Embryonic facial prominence (tissue), 1 donor: Measurements from ENCODE around the gene RBKS.
"Not testable (repeated sequence)": the region's sequence is repeated elsewhere in the genome, so short reads cannot be mapped to it uniquely, and the experiment has no call there.

ENCODE experiments used
- DNase-seq: peaks from one replicate; pipeline ENCODE4 v3.0.0-alpha.2; 2016; ENCODE audit errors: extremely low spot score

The RBKS gene

DNA sequence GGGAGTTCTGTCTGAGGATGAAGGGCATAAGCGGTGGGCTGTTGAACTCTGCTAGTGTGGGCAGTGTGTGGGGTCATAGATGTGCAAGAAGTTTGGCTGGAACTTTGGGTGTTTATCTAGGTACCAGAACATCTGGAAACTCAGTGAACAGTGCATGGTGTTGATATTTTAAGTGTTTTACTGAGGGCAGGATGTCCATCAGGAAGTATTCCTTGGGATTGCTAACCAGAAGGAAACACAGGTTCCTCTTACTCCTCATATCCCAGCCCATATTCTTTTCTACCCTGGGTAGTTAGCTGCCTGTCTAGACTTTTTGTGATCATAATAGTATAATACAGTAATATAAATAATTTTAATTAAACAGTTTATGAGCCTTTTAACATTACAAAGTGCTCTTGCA lies 15.9 kb upstream of the RBKS start:
- no peak for DNase-seq

- no peak for DNase-seq
Measured at GRCh38 chr2:27904405-27904665, 14.1 kb upstream of the RBKS start.

GRCh38 chr2:27903649-27904404 lies 13.6 kb upstream of the RBKS start:
- no peak for DNase-seq

DNA sequence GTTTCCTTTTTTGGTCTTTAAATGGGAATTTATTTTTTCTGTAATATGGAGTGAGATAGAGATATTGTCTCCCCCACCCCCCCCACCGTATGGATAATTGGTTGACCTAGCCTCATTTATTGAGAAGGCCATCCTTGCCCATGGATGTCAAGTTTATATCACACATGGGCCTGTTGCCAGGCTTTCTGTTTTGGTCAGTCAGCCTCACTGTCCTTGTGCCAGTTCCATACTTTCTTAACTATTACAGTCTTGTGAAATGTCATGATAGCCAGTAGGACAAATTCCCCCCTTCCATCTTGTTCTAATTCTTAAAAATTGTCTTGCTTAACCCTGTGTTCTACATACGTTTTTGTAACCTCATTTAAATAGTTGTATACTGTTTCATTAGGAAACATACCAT lies 12.8 kb upstream of the RBKS start:
- DNase-seq = no peak

DNA sequence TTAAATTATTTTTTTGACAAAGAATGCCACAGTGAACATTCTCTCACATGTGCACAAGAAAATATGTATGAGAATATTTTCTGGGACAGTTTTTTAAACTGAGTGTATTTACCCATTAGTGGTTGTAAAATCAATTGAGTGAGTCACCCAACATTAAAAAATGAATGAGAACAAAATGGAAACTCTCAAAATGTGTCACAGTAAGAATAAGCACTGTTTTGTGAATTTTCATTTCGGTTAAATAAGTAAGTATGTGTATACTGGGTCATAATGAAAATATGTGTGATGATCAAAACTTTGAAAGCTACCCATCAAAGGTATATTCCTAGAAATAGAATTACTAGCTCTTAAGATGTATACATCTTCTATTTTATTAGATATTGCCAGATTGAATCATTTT lies 11.9 kb upstream of the RBKS start:
- DNase-seq = no peak

DNA sequence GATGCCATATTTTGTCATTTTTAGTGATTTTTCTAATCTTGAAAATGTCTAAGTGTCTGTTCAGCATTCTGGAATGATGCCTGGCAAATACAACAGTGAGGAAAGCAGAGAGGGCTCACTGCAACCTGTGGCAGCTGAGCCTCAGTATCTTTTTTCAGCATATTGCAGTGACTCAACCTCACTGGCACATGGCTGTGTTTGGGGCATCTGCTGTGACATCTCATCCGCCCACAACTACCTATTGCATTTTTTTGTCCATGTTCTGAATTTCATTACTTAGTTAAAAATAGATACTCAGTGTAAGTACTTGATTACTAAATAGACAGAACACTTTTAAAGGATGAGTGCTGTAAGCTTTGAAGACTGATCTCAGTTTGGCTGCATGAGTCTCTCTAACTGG lies 11.0 kb upstream of the RBKS start:
- DNase-seq = no peak

- no peak for DNase-seq
Measured at GRCh38 chr2:27897717-27898116, 7.5 kb upstream of the RBKS start.

- DNase-seq = no peak
Measured at GRCh38 chr2:27893006-27893405, 2.8 kb upstream of the RBKS start.

DNA sequence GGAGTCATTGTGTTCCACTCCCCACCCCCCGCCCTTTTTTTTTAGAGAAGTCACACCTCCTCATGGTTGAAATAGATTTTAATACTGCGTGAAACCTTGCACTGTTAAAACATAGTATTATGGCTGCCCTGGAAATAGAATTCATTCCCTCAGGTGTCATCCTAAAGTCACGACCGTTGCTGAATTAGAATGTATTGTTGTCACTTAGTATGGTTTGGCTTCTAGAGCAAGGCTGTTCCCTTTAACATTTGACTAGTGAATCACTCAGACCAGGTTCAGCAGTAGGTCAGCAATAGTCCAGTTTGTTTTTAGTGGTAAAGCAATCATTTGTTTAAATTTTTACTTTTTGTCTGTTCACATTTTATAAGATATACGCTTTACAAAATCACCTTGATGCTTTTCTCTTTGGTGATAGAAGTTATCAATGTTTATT lies 1.5 kb upstream of the RBKS start:
- no peak for DNase-seq

GRCh38 chr2:27890924-27891672 lies 911 bp upstream of the RBKS start:
- peak; percentile 81 for DNase-seq

DNA sequence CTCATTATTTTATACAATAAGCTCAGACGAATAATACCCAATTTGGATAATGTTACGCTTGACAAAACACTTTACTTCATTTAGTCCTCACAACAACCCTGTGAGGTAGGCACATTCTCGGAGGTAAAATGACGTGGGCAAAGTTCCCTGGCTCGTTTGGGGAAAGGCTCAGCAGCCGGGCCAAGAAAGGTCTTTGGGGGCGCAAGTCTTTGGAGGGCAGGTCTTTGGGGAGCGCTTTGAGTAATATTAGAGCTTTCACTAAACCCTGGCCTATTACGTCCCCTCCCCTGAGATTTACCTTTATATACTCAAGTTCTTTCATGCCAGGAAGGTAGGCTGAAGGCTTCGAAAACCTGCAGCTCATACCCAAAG lies 427 bp downstream of the RBKS start:
- no peak for DNase-seq

DNA sequence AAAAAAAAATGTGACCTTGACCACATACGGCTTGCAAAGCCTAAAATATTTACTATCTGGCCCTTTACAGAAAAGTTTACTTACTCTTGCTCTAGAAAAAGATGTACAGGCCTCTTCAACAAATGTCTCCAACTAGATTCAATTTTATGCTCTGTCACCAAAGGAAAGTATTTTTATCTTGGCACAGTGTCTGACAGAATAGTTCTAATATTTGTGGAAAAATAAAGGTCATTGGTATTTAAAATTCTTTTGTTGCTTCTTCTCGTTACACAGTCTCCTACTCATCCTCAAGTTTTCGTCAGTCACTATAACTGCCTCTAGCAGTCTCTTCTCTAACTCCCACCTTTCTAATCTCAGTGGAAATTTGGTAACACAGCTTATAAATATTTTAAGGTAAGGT lies 1.4 kb downstream of the RBKS start:
- DNase-seq = no peak

DNA sequence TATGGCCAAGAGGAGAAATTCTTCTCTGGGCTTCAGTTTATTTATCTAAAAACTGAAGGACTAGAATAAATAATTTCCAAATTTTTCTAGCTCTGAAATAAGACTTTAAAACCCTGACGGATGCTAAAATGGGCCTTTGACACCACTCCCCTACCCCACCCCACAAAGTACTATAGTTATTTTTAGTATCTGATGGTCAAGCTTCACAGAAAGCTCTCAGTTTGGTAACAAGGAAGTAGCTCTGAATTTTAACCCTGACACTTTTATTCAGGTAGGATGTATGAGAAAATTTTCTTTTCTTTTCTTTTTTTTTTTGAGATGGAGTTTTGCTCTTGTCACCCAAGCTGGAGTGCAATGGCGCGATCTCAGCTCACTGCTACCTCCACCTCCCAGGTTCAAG lies 2.4 kb downstream of the RBKS start:
- DNase-seq = no peak

DNA sequence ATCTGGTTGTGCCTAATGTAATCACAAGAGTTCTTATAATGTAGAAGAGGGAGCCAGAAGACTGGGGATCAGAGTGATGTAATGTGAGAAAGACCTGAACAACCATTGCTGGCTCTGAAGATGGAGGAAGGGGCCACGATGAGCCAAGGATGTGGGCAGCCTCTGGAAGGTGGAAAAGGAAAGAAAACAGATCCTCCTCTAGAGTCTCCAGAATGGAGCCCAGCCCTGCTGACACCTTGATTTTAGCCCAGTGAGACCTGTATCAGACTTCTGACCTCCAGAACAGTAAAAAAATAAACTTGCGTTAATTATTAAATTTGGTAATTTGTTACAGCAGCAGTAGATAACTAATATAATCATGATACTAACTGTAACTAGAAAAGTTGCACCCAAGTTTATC lies 3.1 kb downstream of the RBKS start:
- DNase-seq = no peak

GRCh38 chr2:27886322-27886721 lies 3.9 kb downstream of the RBKS start:
- DNase-seq = no peak

DNA sequence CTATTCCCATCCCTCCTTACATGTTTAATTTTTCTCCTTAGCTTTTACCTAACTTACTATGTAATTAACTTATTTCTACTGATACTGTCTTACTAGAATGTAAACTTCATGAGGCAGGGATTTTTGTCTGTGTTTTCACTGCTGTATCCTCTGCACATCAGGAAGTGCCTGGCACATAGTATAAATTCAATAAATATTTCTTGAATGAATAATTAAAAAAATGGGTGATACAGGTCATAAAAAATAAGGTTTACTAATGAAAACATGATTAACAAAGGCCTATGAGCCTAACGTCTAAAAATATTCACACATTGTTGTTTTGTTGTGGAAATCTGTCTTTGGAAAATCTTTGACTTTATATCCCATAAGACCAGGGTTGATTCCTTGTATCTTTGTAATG lies 4.5 kb downstream of the RBKS start:
- DNase-seq = no peak

- DNase-seq = no peak
Measured at GRCh38 chr2:27885234-27885633, 5.0 kb downstream of the RBKS start.

DNA sequence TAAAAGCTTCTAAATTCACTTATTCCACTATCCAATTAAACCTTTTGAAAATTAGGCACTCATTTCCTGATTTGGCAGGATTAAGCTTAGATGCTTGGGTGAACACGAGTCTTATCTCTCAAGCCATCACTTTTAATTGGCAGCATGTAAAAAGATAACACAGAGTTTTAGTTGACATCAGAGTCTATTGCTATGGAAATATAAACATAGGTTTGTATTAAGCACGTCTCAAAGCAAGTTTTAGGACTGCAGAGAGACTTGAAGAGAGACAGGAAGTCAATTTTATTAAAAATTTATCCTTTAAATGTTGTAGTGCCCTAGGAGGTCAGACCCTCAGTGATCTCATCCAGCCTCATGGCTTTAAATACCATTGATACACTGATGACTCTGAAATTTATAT lies 5.6 kb downstream of the RBKS start:
- no peak for DNase-seq

DNA sequence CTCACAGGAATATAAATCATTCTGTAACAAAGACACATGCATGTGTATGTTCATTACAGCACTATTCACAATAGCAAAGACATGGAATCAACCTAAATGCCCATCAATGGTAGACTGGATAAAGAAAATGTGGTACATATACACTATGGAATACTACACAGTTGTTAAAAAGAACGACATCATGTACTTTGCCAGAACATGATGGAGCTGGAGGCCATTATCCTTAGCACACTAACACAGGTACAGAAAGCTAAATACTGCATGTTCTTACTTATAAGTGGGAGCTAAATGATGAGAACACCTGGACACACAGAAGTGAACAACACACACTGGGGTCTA lies 7.6 kb downstream of the RBKS start:
- not testable (repeated sequence) for DNase-seq

- DNase-seq = not testable (repeated sequence)
Measured at GRCh38 chr2:27881815-27882583, 8.2 kb downstream of the RBKS start.

- no peak for DNase-seq
Measured at GRCh38 chr2:27878825-27879224, 11.4 kb downstream of the RBKS start.

DNA sequence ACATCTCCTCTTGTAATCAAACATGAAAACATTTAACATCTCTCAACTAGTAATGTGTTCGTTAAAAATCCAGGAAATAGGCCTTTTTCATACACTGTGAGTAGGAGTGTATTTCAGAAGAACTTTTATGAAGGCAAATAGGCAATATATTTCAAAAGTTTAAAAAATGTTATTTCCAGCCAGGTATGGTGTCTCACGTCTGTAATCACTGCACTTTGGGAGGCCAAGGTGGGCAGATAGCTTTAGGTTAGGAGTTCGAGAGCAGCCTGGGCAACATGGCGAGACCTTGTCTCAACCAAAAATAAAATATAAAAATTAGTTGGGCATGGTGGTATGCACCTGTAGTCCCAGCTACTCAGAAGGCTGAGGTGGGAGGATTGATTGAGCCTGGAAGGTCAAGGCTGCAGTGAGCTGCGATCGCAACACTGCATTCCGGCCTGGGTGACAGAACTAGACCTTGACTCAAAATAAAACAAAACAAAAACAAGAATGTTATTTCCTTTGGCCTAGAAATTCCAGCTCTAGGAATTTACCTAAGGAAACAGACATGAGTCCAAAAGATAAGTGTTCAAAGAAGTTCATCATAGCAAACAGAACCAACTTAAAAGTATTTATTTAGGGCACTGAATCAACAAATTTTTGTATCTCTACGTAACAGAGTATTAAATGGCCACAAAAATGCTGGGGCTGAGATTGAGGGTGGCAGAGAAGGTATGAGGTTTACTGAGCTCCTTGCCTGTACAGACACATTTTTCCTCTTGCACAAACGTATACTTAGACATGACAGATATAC lies 14.9 kb downstream of the RBKS start:
- no peak for DNase-seq
